ENCODE measurements around the gene HOXA7.

HOXA7 gene

GRCh38 chr7:27192546-27193334 is 36.3 kb upstream of the HOXA7 start:
- no peak for DNase-seq

GRCh38 chr7:27191833-27192545 is 35.5 kb upstream of the HOXA7 start:
- DNase-seq = no peak

GRCh38 chr7:27191161-27191731 is 34.8 kb upstream of the HOXA7 start:
- DNase-seq = no peak

- no peak for DNase-seq
Observed at GRCh38 chr7:27189997-27190748, 33.7 kb upstream of the HOXA7 start.

- DNase-seq = no peak
Observed at GRCh38 chr7:27189295-27189996, 33.0 kb upstream of the HOXA7 start.

GRCh38 chr7:27188386-27189294 is 32.2 kb upstream of the HOXA7 start:
- no peak for DNase-seq

GRCh38 chr7:27187475-27188385 is 31.3 kb upstream of the HOXA7 start:
- DNase-seq = no peak

- DNase-seq = no peak
Observed at GRCh38 chr7:27186668-27187474, 30.4 kb upstream of the HOXA7 start.

- DNase-seq = no peak
Observed at GRCh38 chr7:27185854-27186667, 29.6 kb upstream of the HOXA7 start.

GRCh38 chr7:27185013-27185853 is 28.8 kb upstream of the HOXA7 start, which contains the start of gene HOXA11:
HOXA11 (minus strand) TSS chr7:27185232; CDS start chr7:27185144, 88 bp downstream.
- DNase-seq = peak; percentile 53

- no peak for DNase-seq
Observed at GRCh38 chr7:27184337-27185012, 28.0 kb upstream of the HOXA7 start.

- no peak for DNase-seq
Observed at GRCh38 chr7:27183682-27184336, 27.3 kb upstream of the HOXA7 start.

GRCh38 chr7:27182861-27183681 is 26.6 kb upstream of the HOXA7 start:
- DNase-seq = no peak

GRCh38 chr7:27182285-27182841 is 25.9 kb upstream of the HOXA7 start:
- no peak for DNase-seq

- DNase-seq = no peak
Observed at GRCh38 chr7:27181795-27182275, 25.4 kb upstream of the HOXA7 start.

All from DMS79 (cell line).